Left cardiac atrium (tissue), 4 donors: ENCODE results near the gene MMD2. TPM values are rescaled to one million over a fixed set of nuclear protein-coding genes. Genes with fewer than 3 reads are reported as not detected.

Experiments
- ATAC-seq, 2 donors: fragments of 200-7000 bp; cut with Tn5 transposase; one replicate each; pipeline ENCODE4 v1.9.1; 2020; ENCODE audit warnings: mild to moderate bottlenecking in 2 of 2, moderate library complexity in 2 of 2
- DNase-seq: peaks from one replicate; pipeline ENCODE4 v3.0.0-alpha.2; 2020
- intact Hi-C, 2 donors: fragments of 100-400 bp; cut with DNase I; formaldehyde crosslinking; loops; one replicate each; pipeline versions ENCODE4 v1.14.1 to v1.15.1; 2022 to 2023
- total RNA-seq, 2 donors: library from RNA; stranded (reverse); fragmentation: NEBNext Ultra II Directional; extraction: Animal tissue kit (Norgen Biotek cat#: 25700); gene quantifications; one replicate each; pipeline ENCODE4 v1.2.1, GENCODE V29; 2021
- donor health status: DM: no; HTN: yes; CAD: no.
- donor health status: DM: no; HTN: yes; CAD: no; lungs with severe emphysema.
- donor health status: DM: yes; HTN: yes; CAD: no.
- donor health status: Dilated cardiomyopathy.

MMD2 gene
- total RNA-seq, 2 donors from 2014 or later: not detected

DNA sequence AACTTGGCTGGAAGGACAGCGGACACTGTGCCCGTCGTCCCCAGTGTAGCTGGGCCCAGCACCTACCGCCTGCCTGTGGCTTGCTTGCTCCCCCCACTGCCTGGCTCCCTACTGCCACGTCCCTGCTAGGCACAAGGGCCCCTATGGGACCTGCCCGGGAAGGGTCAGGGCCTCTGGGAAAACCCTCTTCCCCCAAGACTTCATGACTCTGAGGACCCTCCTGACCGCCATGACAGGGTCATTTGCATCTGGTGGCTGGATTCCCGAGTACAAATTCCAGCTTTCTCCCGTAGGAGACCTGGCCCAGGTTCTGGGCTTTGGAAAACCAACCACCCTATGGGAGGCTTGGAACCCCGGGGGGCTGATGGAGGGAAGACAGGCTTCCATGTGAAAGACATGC is 1.4 kb upstream of the MMD2 start:
- no peak for DNase-seq
- no peak for ATAC-seq
- intact Hi-C loops: no loop called here

DNA sequence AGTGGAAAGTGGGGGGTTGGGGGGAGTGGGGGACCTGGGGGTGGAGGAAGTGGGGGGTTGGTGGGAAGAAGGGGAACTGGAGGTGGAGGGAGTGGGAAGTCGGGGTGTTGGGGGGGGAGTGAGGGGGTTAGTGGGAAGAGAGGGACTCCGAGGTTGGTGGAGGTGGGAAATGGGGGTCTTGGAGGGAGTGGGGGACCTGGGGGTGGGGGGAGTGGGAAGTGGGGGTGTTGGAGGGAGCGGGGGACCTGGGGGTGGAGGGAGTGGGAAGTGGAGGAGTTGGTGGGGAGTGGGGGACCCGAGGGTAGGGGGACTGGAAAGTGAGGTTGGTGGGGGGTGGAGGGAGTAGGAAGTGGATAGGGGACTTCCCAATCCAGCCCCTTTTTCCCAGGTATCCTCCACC is 906 bp upstream of the MMD2 start:
- ATAC-seq (no peak), DNase-seq (no peak)
- intact Hi-C loops: no loop called here

DNA sequence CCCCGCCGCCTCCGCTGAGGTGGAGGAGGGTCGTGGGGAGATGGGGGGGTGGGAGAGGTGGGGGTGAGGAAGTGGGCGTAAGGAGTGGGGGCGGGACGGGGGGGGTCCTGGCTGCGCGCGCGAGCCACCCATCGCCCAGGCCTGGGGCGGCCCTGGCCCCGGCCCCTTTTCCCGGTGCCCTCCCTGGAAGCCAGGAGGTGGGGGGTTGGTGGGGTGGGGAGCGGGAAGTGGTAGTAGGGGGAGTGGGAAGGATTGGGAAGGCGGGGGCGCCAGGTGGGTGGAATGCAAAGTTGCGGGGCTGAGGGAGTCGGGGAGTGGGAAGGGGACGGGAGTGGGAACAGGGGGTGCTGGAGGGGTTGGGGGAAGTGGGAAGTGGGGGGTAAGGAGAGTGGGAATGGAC is 319 bp upstream of the MMD2 start:
- intact Hi-C loops: no loop called here
- no peak for DNase-seq

DNA sequence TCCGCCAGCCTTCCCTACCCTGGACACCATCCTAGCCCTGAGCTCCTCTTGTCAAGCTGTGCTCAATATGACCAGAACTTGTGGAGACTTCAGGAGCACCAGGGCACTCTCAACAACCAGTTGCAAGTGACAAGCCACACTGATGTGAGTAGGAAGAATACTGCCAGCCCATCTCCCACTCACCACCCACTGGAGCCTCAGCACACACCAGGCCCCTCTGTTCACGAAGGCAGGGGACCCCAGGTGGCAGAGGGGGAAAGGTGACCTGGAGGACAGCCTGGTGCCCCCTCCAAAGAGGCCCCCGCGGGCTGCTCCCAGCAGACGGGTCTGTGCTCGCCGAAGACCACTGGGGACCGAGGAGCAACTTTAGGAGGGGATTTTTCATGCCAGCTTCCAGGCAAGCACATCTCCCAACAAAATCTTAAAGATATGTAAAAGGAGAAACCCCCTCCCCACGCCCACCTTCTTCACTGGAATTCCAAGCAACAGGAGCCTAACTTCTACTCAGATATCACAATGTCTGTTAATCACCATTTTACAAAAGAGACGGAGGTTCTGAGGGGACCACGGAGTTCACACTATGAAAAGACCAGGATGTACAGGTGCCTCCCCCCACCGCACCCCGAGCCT is 1.0 kb downstream of the MMD2 start:
- ATAC-seq: no peak
- no peak for DNase-seq
- intact Hi-C loops: no loop called here

More for the DNA sequence above, 319 bp upstream of the MMD2 start:
- ATAC-seq: no peak

DNA sequence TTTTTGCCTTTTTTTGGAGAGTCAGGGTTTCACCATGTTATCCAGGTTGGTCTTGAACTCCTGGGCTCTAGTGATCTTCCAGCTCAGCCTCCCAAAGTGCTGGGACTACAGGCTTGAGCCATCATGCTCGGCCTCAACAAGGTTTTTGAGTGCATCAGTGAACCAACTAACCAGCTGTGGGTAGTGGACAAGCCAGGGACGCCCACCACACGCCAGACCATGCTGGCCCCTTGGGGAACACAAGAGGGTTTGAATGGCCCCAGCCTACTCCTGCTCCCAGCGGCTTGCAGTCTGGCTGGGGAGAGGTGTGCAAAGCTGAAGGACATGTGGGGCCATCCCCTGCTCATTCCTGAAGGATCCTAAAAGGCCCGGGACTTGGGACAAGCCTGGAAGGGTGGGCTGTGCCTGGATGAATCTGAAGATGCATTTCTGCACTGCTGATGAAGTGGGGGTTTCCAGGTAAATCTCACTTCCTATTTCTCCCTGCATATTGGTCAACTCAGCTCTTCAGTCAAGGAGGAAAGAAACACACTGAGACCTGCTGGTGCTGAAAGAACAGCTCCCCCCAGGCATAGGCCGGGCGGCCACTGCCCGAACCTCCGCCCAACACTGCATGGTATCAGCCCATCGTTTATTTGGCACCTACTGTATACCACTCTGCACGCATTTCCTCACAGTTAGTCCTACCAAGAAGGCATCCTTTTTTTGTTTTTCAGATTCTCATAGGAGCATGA is 6.9 kb downstream of the MMD2 start:
- intact Hi-C loops: no loop called here
- ATAC-seq (no peak), DNase-seq (no peak)

DNA sequence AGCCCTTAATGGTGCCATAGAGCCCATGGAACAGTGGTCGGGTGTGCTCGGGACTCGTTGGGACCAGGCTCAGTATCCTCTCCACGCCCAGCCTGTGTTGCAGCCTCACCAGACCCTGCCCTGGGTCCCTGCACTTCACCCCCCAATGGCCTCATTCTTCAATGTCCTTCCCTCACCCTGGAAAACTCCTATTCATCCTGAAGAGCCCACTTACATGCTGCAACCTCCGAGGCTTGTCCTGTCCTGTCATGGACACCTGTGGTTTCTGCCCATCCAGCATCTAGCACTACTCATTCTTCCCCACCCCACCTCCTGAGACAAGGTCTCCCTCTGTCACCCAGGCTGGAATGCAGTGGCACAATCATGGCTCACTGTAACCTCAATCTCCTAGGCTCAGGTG is 7.7 kb downstream of the MMD2 start:
- ATAC-seq (no peak), DNase-seq (no peak)
- intact Hi-C loops: no loop called here

DNA sequence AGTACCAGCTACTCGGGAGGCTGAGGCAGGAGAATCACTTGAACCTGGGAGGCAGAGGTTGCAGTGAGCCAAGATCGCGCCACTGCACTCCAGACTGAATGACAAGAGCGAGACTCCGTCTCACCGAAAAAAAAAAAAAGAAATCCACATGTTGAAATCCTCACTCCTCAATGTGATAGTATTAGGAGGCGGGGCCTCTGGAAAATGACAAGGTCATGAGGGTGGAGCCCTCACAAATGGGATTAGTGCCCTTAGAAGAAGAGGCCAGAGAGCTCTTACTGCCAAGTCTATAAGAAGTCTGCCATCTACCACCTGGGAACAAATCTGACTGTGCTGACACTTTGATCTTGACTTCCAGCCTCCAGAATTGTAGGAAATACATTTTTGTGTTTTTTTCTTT is 10.6 kb downstream of the MMD2 start:
- DNase-seq (no peak), ATAC-seq (no peak)
- intact Hi-C loops: no loop called here

DNA sequence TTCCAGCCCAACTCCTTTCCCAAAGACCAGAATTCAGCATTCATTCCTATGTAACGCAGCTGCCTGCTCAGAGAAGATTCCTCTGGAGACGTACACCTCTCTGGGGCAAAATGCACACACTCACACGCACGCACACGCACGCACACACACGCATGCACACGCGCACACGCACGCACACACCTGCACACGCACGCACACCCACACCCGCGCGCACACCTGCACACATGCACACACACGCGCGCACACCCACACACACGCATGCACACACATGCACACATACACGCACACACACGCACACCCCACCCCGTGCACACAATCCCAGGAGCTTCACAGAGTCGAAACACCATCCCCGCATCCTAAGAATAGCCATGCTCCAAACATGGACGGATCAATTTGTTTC is 13.0 kb downstream of the MMD2 start:
- ATAC-seq: no peak
- no peak for DNase-seq
- intact Hi-C loops: no loop called here

DNA sequence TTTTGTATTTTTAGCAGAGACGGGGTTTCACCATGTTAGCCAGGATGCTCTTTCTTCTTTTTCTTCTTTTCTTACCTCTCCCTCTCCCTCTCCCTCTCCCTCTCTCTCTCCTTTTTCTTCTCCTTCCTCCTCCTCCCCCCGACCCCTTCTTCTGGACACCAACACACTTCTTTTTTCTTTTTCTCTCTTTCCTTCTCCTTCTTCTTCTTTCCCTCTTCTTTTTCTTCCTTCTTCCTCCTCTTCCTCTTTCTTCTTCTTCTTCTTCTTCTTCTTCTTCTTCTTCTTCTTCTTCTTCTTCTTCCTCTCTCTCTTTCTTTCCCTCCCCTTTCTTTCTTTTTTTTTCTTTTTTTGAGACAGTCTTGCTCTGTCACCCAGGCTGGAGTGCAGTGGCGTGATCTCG is 14.0 kb downstream of the MMD2 start:
- no peak for DNase-seq
- intact Hi-C loops: no loop called here
- ATAC-seq: no peak

DNA sequence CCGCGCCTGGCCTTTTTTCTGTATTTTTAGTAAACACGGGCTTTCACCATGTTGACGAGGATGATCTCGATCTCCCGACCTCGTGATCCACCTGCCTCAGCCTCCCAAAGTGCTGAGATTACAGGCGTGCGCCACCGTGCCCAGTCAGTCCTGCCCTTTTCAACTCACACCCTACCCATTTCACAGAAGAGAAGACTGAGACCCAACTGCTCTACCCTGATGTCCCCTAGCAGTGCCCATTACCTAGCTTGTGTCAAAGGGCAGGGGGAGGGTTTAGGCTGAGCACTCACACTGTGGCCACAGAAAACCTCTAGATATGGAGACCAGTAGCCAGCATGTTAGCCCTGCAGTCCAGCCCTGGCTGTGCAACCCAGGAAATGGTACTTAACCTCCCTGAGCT is 15.7 kb downstream of the MMD2 start:
- intact Hi-C loops: no loop called here
- DNase-seq (no peak), ATAC-seq (no peak)

DNA sequence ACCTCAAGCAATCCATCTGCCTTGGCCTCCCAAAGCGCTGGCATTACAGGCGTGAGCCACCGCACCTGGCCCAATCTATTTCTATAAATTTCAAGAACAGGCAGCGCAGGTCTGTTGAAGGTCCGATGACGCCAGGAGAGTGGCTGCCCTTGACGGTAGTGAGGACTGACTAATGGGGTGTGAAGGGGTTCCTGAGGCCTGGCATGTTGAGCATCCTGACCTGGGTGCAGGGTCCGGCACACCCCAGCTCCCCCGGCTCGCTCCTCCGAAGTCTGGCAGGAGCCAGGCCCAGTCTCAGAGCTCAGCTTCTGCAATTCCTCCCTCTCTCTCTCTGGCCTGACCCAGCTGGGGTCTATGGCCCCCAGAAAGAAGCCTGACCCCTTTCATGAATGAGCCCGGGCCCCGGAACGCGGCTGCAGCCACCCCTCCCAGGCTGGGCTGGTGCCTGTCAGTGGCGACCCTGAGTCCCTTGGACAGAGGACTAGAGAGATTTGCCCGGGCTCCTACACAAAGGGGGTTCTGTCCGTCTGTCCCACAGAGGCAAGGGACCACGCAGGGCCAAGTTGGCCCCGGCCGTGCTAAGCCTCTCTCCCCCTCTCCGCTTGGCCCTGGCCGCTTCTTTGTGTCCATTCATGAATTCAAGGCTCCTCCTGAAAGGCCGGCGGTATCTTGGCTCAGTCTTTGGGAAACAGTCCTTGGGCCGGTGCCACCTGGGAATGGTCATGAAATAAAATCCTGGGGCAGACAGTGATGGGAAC is 18.8 kb downstream of the MMD2 start:
- DNase-seq (no peak), ATAC-seq (no peak)
- intact Hi-C loops: no loop called here

DNA sequence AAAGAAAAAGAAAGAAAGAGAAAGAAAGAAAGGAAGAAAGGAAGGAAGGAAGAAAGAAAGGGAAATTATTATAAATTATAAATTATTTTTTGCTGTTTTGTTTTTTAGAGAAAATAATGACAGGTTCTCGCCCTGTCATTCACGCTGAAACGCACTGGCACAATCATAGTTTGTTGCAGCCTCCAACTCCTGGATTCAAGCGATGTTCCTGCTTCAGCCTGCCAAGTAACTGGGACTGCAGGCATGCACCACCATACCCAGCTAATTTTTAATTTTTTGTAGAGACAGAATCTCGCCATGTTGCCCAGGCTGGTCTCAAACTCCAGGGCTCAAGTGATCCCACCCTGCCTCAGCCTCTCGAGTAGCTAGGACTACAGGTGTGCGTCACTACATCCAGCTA is 21.6 kb downstream of the MMD2 start:
- ATAC-seq (no peak), DNase-seq (no peak)
- intact Hi-C loops: no loop called here

DNA sequence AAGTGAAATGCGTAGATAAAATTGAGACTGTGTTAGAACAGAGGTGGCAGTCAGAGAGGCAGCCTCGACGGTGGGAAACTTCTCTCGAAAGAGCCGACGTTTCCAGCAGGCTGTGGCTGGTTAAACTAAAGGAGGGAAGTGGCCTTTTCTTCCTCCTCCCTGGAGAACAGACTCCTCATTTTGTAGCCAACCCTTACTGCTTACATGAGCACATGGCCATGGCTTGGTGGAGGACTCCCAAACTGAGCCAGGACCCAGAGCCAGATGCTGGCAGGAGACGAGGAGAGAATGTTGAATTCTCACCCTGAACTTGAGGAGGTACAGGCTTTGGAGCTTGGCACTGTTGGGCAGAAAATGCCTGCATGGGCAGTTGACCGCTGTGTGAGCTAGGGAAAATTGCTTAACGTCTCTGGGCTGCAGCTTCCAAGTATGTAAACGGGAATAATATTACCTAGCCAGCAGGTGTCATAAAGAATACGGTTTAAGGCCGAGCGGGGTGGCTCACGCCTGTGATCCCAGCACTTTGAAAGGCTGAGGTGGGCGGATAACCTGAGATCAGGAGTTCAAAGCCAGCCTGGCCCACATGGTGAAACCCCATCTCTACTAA is 24.5 kb downstream of the MMD2 start:
- intact Hi-C loops: no loop called here
- no peak for ATAC-seq
- no peak for DNase-seq

DNA sequence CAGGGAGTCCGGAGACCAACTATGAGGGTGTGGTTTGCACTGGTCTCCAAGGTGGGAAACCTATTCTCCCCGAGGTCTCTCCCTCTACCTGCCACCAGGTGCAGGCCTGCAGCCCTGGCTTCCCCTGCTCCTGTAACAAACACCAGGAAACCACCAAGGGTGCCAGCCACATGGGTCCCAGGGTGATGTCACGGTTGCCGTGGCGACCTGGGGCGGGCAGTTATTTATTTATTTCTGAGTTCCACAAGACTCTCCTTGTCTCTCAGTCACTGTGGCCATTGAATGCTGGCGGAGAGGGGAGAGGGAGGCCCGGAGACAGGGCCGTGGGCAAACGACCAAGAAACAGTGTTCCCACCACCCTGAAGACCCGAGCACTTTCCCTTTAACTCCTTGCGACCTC is 27.0 kb downstream of the MMD2 start:
- intact Hi-C loops: no loop called here
- DNase-seq: no peak
- ATAC-seq: no peak

DNA sequence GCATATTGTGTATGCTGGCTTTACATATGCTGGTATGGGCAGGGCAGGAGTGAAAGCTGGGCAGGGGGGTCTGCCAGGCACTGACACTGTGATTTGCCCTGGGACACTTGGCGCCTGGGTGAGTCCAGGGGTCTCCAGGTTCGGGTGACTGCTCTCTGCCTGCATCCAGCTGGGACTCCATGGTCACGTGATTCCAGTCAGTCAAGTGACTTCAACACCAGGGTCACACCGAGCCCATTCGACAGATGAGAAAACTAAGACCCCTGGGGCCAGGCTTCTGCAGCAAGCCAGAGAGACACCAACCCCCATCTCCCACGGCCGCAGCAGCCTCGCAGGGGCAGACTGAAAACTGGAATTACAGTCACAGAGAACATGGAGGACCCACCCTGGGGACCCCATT is 30.0 kb downstream of the MMD2 start:
- ATAC-seq: no peak
- intact Hi-C loops: no loop called here

DNA sequence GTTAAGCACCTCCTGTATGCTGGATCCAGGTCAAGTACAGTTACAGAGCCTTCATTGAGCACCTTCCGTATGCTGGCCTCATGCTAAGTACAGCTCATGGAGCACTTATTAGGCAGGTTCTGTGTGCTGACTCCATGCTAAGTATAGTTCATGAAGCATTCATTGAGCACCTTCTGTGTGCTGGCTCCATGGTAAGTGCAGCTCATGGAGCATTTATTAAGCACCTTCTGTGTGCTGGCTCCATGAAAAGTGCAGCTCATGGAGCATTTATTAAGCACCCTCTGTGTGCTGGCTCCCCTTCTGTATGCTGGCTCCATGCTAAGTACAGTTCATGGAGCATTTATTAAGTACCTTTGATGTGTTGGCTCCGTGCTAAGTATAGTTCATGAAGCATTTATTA is 30.5 kb downstream of the MMD2 start:
- intact Hi-C loops: no loop called here
- ATAC-seq (no peak), DNase-seq (no peak)

More for the DNA sequence above, 30.0 kb downstream of the MMD2 start:
- no peak for DNase-seq

DNA sequence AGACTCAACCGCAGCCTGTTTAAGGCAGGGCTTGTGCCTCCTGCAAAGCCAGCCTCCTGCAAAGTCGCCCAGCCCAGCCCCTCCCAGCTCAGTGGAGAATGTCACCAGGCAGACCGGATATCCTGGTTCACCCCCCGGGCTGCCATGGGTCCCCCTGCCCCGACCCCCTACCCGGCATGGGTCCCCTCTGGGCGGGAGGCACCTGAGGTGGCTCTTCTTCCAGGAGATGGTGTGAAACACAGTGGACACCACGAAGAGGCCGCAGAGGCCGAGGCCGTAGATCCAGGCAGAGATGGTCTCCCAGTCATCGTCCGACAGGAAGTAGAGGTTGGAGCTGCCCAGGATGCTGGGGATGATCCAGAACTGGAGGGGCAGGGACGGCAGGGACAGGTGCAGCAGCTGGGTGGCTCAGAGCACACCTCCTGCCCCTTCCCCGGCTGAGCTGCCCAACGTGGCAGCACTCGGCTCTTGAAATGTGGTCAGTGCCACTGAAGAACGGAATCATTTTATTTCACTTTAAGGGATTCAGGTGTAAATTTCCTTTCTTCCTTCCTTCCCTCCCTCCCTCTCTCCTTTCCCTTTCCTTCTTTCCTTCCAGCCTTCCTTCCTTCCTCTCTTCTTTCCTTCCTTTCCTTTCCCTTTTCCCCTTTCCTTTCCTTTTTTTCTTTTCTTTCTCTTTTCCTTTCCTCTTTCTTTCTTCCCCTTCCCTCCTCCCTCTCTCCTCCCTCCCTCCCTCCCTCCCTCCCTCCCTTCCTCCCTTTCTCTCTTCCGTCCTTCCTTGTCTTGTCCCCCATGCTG is 38.8 kb downstream of the MMD2 start:
- DNase-seq (no peak), ATAC-seq (no peak)
- intact Hi-C loops: no loop called here

DNA sequence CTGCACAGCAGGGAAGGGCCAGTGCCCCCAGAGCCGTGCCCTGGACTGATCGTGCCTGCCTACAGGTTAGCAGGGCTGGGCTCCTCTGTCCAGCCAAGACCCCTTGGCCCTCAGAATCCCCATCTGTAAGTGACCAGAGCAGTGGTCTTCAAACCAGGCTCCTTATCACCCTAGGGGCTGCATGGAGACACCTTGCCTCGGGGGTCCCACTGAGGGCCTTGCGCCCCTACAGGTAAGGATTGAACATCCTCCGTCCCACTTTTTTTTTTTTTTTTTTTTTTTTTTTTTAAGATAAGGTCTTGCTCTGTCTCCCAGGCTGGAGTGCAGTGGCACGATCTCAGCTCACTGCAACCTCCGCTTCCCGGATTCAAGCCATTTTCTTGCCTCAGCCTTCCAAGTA is 42.9 kb downstream of the MMD2 start:
- ATAC-seq: no peak
- intact Hi-C loops: no loop called here
- DNase-seq: no peak

DNA sequence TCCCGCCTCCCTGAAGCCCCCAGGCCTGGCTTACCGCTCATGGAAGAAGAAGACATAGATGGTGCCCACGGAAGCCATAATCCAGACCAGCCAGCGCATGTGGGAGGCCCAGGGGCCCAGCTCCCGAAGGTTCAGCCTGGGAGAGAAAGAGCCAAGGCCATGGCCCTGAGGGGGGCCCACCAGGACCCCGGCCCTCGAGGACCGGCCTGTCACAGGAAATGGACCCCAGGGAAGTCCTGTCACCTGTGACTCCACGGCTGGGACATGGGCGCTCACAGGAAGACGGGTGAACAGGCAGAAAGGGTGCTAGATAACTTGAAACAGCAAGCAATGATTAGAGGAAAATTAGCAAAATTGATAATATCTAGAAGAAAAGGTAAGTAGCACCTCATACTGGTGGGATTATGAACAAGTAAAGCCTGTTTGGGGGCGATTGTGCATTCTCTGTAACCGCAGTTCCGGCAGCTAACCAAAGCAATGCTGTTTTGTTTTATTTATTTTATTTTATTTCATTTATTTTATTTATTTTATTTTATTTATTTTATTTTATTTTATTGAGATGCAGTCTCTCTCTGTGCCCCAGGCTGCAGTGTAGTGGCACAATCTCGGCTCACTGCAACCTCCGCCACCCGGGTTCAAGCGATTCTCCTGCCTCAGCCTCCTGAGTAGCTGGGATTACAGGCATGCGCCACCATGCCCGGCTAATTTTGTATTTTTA is 47.7 kb downstream of the MMD2 start:
- no peak for ATAC-seq
- intact Hi-C loops: no loop called here
- no peak for DNase-seq
